ENCODE measurements around the gene GLI3.

GRCh38 chr7:42262964-42263363 lies 26.0 kb upstream of the GLI3 start:
- TF ChIP-seq RCOR1 (IDR thresholded peaks at IDR 0.05; ENCODE audit: low read length) (no peak), CTCF (IDR thresholded peaks at IDR 0.05) (no peak), EP300 (IDR thresholded peaks at IDR 0.05; ENCODE audit: borderline replicate concordance in 1 of 2, low read depth in 1 of 2, low read length in 1 of 2) (no peak), POLR2AphosphoS5 (IDR thresholded peaks at IDR 0.05; ENCODE audit: low read depth, low read length) (no peak), TAF1 (IDR thresholded peaks at IDR 0.05; ENCODE audit: borderline replicate concordance, low read depth, low read length) (no peak), NRF1 (IDR thresholded peaks at IDR 0.05; ENCODE audit: low read depth, low read length) (no peak), FOXM1 (IDR thresholded peaks at IDR 0.05; ENCODE audit: low read depth) (no peak), GATA2 (CRISPR knock-in tag; IDR thresholded peaks at IDR 0.05) (no peak)

Measured in SK-N-SH (cell line).